Loucy (cell line): ENCODE measurements around the gene PPP2R5C.

ENCODE experiments used
- H2AFZ ChIP-seq: fragments of 200-600 bp; sonication (generic); 2 replicates; pipeline ENCODE4 v1.6.0; 2016; ENCODE audit warnings: antibody characterized with exemption, mild to moderate bottlenecking, low read length, moderate library complexity
- H3F3A ChIP-seq: fragments of 200-600 bp; 2 replicates; pipeline ENCODE4 v1.6.0; 2016; ENCODE audit warnings: antibody characterized with exemption, low read depth, mild to moderate bottlenecking
- H3K27me3 ChIP-seq: fragments of 200-600 bp; sonication (generic); 2 replicates; pipeline ENCODE4 v1.6.1; 2014; ENCODE audit warnings: low read length, mild to moderate bottlenecking; ENCODE audit not compliant: insufficient read depth, poor library complexity, severe bottlenecking
- H3K36me3 ChIP-seq: fragments of 200-600 bp; sonication (generic); 2 replicates; pipeline ENCODE4 v1.6.1; 2016; ENCODE audit warnings: low read length; ENCODE audit not compliant: insufficient read depth
- H3K4me1 ChIP-seq: fragments of 200-600 bp; sonication (generic); 2 replicates; pipeline ENCODE4 v1.5.1; 2014; ENCODE audit warnings: low read length, mild to moderate bottlenecking; ENCODE audit not compliant: insufficient read depth, poor library complexity, severe bottlenecking
- H3K4me2 ChIP-seq: fragments of 200-600 bp; sonication (generic); 2 replicates; pipeline ENCODE4 v1.6.0; 2014; ENCODE audit warnings: antibody characterized with exemption, low read length, low read depth, mild to moderate bottlenecking; ENCODE audit not compliant: poor library complexity, severe bottlenecking
- H3K4me3 ChIP-seq: fragments of 200-600 bp; sonication (generic); 2 replicates; pipeline ENCODE4 v1.5.1; 2014; ENCODE audit warnings: low read length, mild to moderate bottlenecking, mixed read lengths; ENCODE audit not compliant: poor library complexity, severe bottlenecking
- H3K79me2 ChIP-seq: fragments of 200-600 bp; sonication (generic); 2 replicates; pipeline ENCODE4 v1.6.1; 2014; ENCODE audit warnings: low read length; ENCODE audit not compliant: insufficient read depth
- H3K9ac ChIP-seq: fragments of 200-600 bp; sonication (generic); 2 replicates; pipeline ENCODE4 v1.6.0; 2014; ENCODE audit warnings: mild to moderate bottlenecking, low read depth, low read length, moderate library complexity; ENCODE audit not compliant: poor library complexity, severe bottlenecking
- H3K9me2 ChIP-seq: fragments of 200-600 bp; sonication (generic); replicated peaks from 2 replicates; pipeline ENCODE4 v1.6.1; 2016; ENCODE audit warnings: low read depth, low read length, mixed read lengths
- H3K9me3 ChIP-seq: fragments of 200-600 bp; sonication (generic); 2 replicates; pipeline ENCODE4 v1.6.1; 2014; ENCODE audit warnings: mild to moderate bottlenecking, antibody characterized with exemption, low read length, low read depth; ENCODE audit not compliant: insufficient read depth
- H4K20me1 ChIP-seq: fragments of 200-600 bp; sonication (generic); 2 replicates; pipeline ENCODE4 v1.6.0; 2014; ENCODE audit warnings: antibody characterized with exemption, low read length, mild to moderate bottlenecking; ENCODE audit not compliant: insufficient read depth, poor library complexity, severe bottlenecking
- EZH2phosphoT487 ChIP-seq: fragments of 200-600 bp; IDR thresholded peaks from 2 replicates; pipeline ENCODE4 v1.6.1; 2018; ENCODE audit warnings: antibody characterized with exemption, mild to moderate bottlenecking, moderate library complexity, borderline replicate concordance
- TF ChIP-seq, protein P1 (sequence below): fragments of 200-600 bp; sonication (generic); conservative IDR thresholded peaks from 2 replicates; pipeline ENCODE4 v1.5.1; 2014; ENCODE audit warnings: mild to moderate bottlenecking, antibody characterized with exemption, low read length

The PPP2R5C gene

DNA sequence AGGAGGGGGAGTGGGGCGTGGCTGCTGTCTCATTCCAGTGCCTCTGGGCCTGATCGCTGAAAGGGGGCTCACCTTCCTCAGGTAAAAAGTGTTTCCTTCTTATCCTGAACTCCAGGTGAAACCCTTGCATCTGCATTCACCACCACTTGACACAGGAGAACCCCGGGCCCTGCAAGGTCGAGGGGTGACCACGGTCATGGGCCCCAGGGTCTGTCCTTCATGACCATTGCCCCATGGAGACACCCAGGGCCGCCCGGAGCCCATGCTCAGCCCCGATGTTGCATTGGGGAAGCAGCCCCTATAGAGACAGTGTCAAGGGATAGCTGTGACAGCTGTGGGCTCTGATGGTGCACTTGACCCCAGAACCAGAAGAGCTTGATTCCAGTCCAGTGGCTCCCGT is 168.4 kb downstream of the PPP2R5C start:
- Histone ChIP-seq H3K36me3 (peaks cover 7% of the 10 kb centered on the region; the same call in 1 of the 2 replicates), H3K9me3 (no peaks in the 10 kb centered on the region), H3K9ac (no peak overlapping the region), H3K4me1 (no peaks in the 10 kb centered on the region), H3F3A (no peaks in the 10 kb centered on the region), H3K79me2 (no peaks in the 10 kb centered on the region), H3K4me2 (no peak overlapping the region), H3K27me3 (no peaks in the 10 kb centered on the region), H2AFZ (no peak overlapping the region), H3K9me2 (no peaks in the 10 kb centered on the region), H3K4me3 (no peak overlapping the region), H4K20me1 (no peaks in the 10 kb centered on the region)
- TF ChIP-seq, protein P1, sequence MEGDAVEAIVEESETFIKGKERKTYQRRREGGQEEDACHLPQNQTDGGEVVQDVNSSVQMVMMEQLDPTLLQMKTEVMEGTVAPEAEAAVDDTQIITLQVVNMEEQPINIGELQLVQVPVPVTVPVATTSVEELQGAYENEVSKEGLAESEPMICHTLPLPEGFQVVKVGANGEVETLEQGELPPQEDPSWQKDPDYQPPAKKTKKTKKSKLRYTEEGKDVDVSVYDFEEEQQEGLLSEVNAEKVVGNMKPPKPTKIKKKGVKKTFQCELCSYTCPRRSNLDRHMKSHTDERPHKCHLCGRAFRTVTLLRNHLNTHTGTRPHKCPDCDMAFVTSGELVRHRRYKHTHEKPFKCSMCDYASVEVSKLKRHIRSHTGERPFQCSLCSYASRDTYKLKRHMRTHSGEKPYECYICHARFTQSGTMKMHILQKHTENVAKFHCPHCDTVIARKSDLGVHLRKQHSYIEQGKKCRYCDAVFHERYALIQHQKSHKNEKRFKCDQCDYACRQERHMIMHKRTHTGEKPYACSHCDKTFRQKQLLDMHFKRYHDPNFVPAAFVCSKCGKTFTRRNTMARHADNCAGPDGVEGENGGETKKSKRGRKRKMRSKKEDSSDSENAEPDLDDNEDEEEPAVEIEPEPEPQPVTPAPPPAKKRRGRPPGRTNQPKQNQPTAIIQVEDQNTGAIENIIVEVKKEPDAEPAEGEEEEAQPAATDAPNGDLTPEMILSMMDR, result no peak
- no peak for TF ChIP-seq EZH2phosphoT487

- no peaks in the 10 kb centered on the region for H4K20me1 ChIP-seq
- H2AFZ ChIP-seq, result no peak overlapping the region
- TF ChIP-seq, protein P1, result no peak
- TF ChIP-seq EZH2phosphoT487, result no peak
- no peaks in the 10 kb centered on the region for H3K79me2 ChIP-seq
- no peak overlapping the region for H3K4me3 ChIP-seq
- no peaks in the 10 kb centered on the region for H3K9me3 ChIP-seq
- H3K4me1 ChIP-seq, result no peaks in the 10 kb centered on the region
- H3K27me3 ChIP-seq, result no peaks in the 10 kb centered on the region
- H3K9me2 ChIP-seq, result no peaks in the 10 kb centered on the region
- H3K36me3 ChIP-seq, result no peaks in the 10 kb centered on the region; the same call in 1 of the 2 replicates
- H3F3A ChIP-seq, result no peaks in the 10 kb centered on the region
- no peak overlapping the region for H3K9ac ChIP-seq
- no peak overlapping the region for H3K4me2 ChIP-seq
Observed at GRCh38 chr14:101932673-101933072, 171.2 kb downstream of the PPP2R5C start.

DNA sequence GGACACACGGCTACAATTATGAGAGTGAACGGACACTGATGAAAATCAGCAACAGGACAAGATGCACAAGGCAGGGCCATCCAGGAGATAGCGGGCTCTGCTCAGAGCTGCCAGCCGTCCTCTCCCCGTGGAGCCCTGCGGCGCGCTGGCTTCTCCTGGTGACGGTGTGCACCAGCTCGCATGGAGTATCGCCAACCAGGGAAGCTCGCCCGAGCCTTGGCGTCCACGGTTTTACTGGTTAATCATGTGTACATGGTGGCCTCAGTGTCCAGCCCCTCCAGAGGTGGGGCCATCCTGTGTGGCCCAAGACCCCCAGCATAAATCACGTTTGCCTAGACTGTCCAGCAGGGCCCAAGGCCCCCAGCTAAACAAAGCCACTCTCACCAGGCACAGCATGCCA is 171.7 kb downstream of the PPP2R5C start:
- H2AFZ ChIP-seq, result no peak overlapping the region
- no peak overlapping the region for H3K9ac ChIP-seq
- no peak overlapping the region for H3K4me2 ChIP-seq
- no peaks in the 10 kb centered on the region for H3K4me1 ChIP-seq
- H3F3A ChIP-seq, result no peaks in the 10 kb centered on the region
- no peaks in the 10 kb centered on the region for H3K9me2 ChIP-seq
- H3K27me3 ChIP-seq, result no peaks in the 10 kb centered on the region
- no peaks in the 10 kb centered on the region for H4K20me1 ChIP-seq
- TF ChIP-seq, protein P1, result no peak
- TF ChIP-seq EZH2phosphoT487, result no peak
- no peaks in the 10 kb centered on the region for H3K9me3 ChIP-seq
- no peaks in the 10 kb centered on the region; the same call in 1 of the 2 replicates for H3K36me3 ChIP-seq
- H3K4me3 ChIP-seq, result no peak overlapping the region
- H3K79me2 ChIP-seq, result no peaks in the 10 kb centered on the region
